DMS53 treated with DMSO at 0.1 percent for 48 hours (cell line): ENCODE results near the gene SENP1.

ENCODE experiments used
- DNase-seq: peaks from one replicate; lab custom pipeline; 2025; ENCODE audit not compliant: unreplicated experiment; lab: John Stamatoyannopoulos, UW

The SENP1 gene

GRCh38 chr12:48001505-48002413 lies 104.1 kb downstream of the SENP1 start:
- DNase-seq: peak; percentile 61

GRCh38 chr12:48000878-48001504 lies 104.9 kb downstream of the SENP1 start:
- DNase-seq: peak; percentile 91

- no peak for DNase-seq
These were observed 106.1 kb downstream of the SENP1 start for GRCh38 chr12:47999816-48000215.

GRCh38 chr12:47997321-47997720 lies 108.6 kb downstream of the SENP1 start:
- DNase-seq: no peak

GRCh38 chr12:47995981-47996401 lies 109.9 kb downstream of the SENP1 start:
- no peak for DNase-seq

- no peak for DNase-seq
These were observed 112.4 kb downstream of the SENP1 start for GRCh38 chr12:47993491-47993890.
